HG03575 (cell line): ENCODE results near the gene MMP15.

ENCODE experiments used
- ATAC-seq: cut with Tn5 transposase; IDR thresholded peaks from one replicate; pipeline ENCODE4 v1.9.1; 2021; ENCODE audit not compliant: unreplicated experiment, insufficient number of reproducible peaks, low FRiP score; ENCODE audit errors: extremely low read depth

MMP15 gene

DNA sequence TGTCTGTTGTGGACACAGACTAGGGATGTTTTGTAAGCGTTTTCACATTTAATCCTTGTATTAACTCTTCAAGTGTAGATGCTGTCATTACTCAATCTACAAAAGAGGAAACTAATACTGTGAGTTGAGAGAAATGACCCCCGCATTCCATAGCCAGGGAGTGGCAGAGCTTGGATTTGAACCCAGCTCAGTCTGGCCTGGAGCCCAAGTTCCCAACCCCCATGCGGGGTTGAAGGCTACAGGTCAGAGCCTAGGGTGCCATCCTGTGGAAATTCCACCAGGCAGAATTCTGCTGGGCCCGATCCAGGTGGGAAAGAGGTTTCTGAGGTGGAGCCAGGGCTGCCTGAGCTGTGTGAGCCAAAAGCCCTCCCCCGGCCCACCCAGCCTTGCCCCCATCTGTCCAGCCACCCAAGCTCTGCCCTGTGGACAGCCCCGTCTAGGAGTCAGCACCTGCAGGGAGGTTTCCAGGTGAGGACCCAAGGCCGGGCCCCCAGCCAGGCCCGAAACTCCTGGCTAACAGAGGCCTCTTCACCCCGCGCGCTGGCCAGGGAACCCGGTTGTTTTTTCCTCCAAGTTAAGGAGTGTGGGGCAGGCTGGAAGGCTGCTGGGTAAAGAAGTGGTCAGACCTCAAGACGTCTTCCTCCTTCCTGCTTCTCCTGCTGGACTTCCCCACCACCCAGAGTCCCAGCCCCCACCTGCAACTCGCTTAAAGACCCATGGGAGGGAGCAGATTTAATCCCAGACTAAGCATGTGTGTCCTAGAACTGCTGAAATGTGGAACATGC, 5.7 kb downstream of the MMP15 start:
- ATAC-seq: no peak

- no peak for ATAC-seq
Observed at GRCh38 chr16:58032710-58033293, 7.2 kb downstream of the MMP15 start.

DNA sequence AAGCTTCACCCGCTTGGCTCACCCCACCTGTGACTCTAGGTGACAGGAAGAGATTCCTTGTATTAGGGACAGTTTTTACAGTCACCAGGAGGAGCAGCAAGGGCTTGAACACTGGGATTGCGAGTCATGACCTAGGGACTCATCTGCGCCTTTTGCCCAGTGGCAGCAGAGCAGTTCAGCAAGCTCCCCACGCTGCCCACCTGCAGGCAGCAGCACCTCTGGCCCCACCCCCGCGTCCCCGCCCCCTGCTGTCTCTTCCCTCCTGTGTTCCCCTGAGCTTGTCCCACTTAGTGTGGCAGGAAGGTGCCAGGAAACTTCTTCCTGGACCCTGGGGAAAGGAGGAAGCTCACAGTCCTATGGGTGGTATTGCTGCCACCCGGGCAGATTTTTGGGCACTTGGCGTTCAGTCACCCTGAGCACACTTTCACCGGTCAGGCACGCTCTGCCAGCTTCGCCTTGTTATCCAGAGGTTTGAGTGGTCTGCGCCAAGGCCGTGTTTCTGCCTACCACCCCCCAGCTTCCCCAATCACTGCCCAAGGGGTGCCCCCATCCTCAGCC, 8.7 kb downstream of the MMP15 start:
- ATAC-seq: no peak

DNA sequence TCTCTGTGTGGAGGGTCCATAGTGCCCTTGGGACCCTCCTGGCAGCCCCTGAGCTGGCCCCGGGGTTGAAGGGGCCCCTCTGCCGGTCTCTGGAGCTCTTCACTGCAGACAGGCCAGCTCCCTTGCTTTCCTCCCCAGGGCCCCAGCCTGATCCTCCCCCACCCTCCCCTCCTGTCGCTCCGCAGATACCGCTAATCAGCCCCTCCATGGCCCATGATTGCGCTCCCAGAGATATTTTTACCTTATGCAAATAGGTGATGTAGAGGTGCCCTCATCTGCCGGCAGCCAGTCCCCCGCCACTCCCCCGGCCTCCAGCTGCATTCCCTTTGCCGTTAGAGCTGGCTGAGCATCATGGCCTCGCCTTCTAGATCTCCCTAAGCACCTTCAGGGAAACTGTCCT, 9.2 kb downstream of the MMP15 start:
- no peak for ATAC-seq

GRCh38 chr16:58035356-58036170, 10.0 kb downstream of the MMP15 start:
- no peak for ATAC-seq

- no peak for ATAC-seq
Observed at GRCh38 chr16:58036943-58037342, 11.4 kb downstream of the MMP15 start.

GRCh38 chr16:58037365-58038057, 12.0 kb downstream of the MMP15 start:
- no peak for ATAC-seq

DNA sequence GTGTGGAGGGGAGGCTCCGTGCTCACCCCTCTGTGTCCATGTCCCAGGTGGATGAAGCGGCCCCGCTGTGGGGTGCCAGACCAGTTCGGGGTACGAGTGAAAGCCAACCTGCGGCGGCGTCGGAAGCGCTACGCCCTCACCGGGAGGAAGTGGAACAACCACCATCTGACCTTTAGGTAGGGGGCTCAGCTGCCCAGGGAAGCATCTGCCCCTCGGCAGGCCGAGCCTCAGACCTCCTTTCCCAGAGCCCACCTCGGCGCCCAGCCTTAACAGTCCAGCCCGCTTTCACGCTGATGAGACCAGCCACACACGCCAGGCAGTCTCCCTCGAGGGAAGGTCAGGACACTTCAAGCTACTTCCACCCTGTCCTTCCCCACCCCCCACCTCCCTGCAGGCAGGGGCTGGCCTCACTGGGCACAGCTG, 12.7 kb downstream of the MMP15 start:
- no peak for ATAC-seq

DNA sequence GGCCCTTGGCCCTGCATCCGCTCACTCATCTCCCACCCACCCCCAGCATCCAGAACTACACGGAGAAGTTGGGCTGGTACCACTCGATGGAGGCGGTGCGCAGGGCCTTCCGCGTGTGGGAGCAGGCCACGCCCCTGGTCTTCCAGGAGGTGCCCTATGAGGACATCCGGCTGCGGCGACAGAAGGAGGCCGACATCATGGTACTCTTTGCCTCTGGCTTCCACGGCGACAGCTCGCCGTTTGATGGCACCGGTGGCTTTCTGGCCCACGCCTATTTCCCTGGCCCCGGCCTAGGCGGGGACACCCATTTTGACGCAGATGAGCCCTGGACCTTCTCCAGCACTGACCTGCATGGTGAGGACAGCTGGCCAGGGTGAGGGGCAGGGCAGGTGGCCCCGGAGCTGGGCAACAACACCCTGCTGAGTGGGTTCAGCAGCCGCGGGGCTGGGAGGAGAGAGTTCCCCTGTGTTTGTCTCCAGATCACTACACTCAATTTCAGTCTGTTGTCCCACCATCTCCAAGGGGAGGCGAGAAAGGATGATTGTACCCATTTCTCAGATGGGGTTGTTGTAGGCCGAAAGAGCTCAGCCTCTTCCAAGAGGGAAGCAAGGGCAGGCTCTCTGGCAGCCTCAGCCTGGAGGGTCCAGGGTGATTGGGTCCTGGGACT, 14.4 kb downstream of the MMP15 start:
- ATAC-seq: no peak

GRCh38 chr16:58040496-58040846, 14.9 kb downstream of the MMP15 start:
- ATAC-seq: no peak

GRCh38 chr16:58040945-58041627, 15.5 kb downstream of the MMP15 start:
- ATAC-seq: no peak

DNA sequence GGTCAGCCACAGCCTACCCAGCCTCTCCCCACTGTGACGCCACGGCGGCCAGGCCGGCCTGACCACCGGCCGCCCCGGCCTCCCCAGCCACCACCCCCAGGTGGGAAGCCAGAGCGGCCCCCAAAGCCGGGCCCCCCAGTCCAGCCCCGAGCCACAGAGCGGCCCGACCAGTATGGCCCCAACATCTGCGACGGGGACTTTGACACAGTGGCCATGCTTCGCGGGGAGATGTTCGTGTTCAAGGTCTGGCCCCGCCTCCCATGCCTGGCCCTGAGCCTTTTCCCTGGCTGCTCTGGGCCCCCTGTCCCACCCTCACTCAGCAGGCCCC, 16.0 kb downstream of the MMP15 start:
- ATAC-seq: no peak

- no peak for ATAC-seq
Observed at GRCh38 chr16:58042001-58042885, 16.7 kb downstream of the MMP15 start.

GRCh38 chr16:58042886-58043515, 17.4 kb downstream of the MMP15 start:
- no peak for ATAC-seq

GRCh38 chr16:58043571-58044155, 18.1 kb downstream of the MMP15 start:
- no peak for ATAC-seq

- no peak for ATAC-seq
Observed at GRCh38 chr16:58044266-58045019, 18.9 kb downstream of the MMP15 start.
